ENCODE measurements around the gene IDH2. TPM values are rescaled to one million over a fixed set of nuclear protein-coding genes. Genes with fewer than 3 reads are reported as not detected.

The IDH2 gene
- total RNA-seq, 1 experiment from 2014 or later, result 53.3 TPM

GRCh38 chr15:90087454-90088154 is 14.7 kb downstream of the IDH2 start (continued):
- TF ChIP-seq PRDM15 (CRISPR knock-in tag; IDR thresholded peaks at IDR 0.05), result peak; percentile 84

- ATAC-seq, result peak; percentile 65
- H3K4me1 Mint-ChIP-seq, result peaks cover 5% of the 10 kb centered on the region; the same call in 1 of the 2 replicates
These were observed 15.4 kb downstream of the IDH2 start for GRCh38 chr15:90086868-90087268.

GRCh38 chr15:90085565-90085964 is 16.7 kb downstream of the IDH2 start:
- no peaks in the 10 kb centered on the region for H3K27me3 Mint-ChIP-seq (ENCODE audit: low read depth)
- H3K27ac Mint-ChIP-seq, result no peak overlapping the region
- H3K4me1 Mint-ChIP-seq, result peaks cover 5% of the 10 kb centered on the region; the same call in 1 of the 2 replicates
- CTCF ChIA-PET, result interaction anchor here (1.0 to 4.8 kb wide), 3 partner anchors 36 to 187 kb away, joined by 3 to 36 read pairs (median 15); no protein-coding TSS in a partner anchor
- no peak overlapping the region for H3K4me3 Mint-ChIP-seq
- H3K9me3 Mint-ChIP-seq, result no peaks in the 10 kb centered on the region
- peaks cover 20% of the 10 kb centered on the region for H3K36me3 Mint-ChIP-seq
- no peak for DNase-seq (ENCODE audit: low spot score)
- POLR2A ChIA-PET, result interaction anchor here (1.5 kb wide), 1 partner anchor 17 kb away, joined by 3 read pairs; the partner anchor contains the start of gene IDH2
- ATAC-seq, result no peak
- TF ChIP-seq AR (CRISPR knock-in tag; IDR thresholded peaks at IDR 0.05) (no peak), MAX (CRISPR knock-in tag; IDR thresholded peaks at IDR 0.05) (no peak), ZNF138 (CRISPR knock-in tag; conservative IDR thresholded peaks at IDR 0.05) (no peak), E2F5 (CRISPR knock-in tag; IDR thresholded peaks at IDR 0.05) (no peak), ERG (CRISPR knock-in tag; IDR thresholded peaks at IDR 0.05) (no peak), ZNF396 (CRISPR knock-in tag; IDR thresholded peaks at IDR 0.05; ENCODE audit: borderline replicate concordance) (no peak), TEAD4 (CRISPR knock-in tag; IDR thresholded peaks at IDR 0.05) (no peak), NR3C1 (CRISPR knock-in tag; conservative IDR thresholded peaks at IDR 0.05; ENCODE audit: low read depth) (no peak), USF1 (CRISPR knock-in tag; IDR thresholded peaks at IDR 0.05) (no peak), KAT7 (CRISPR knock-in tag; IDR thresholded peaks at IDR 0.05; ENCODE audit: borderline replicate concordance) (no peak), FOXP4 (CRISPR knock-in tag; IDR thresholded peaks at IDR 0.05) (no peak)

More at GRCh38 chr15:90086868-90087268, 15.4 kb downstream of the IDH2 start:
- H3K4me3 Mint-ChIP-seq, result no peak overlapping the region
- ChIA-PET CTCF (interaction anchor here (0.7 to 4.8 kb wide), 31 partner anchors 7 to 413 kb away, joined by 3 to 38 read pairs (median 5); partner anchors contain the start of genes ARPIN, CIB1, GDPGP1 and IDH2), POLR2A (interaction anchor here (0.7 to 1.8 kb wide), 2 partner anchors 15 to 67 kb away, joined by 4 to 11 read pairs; partner anchors contain the start of gene IDH2)
- DNase-seq (ENCODE audit: low spot score), result peak; percentile 68
- peak overlapping the region; percentile 75; the same call in 1 of the 2 replicates for H3K27ac Mint-ChIP-seq
- no peaks in the 10 kb centered on the region for H3K9me3 Mint-ChIP-seq
- H3K27me3 Mint-ChIP-seq (ENCODE audit: low read depth), result no peaks in the 10 kb centered on the region
- TF ChIP-seq CTCF (IDR thresholded peaks at IDR 0.05), result peak; percentile 59
- no peak for TF ChIP-seq FOXK1 (CRISPR knock-in tag; IDR thresholded peaks at IDR 0.05)
- H3K36me3 Mint-ChIP-seq, result peaks cover 28% of the 10 kb centered on the region
